Measurements from ENCODE around the gene ABI3BP. TPM values are rescaled to one million over a fixed set of nuclear protein-coding genes. Genes with fewer than 3 reads are reported as not detected.
A peak's percentile ranks its signal among the peaks of the same experiment; 100 is the strongest.

Gene ABI3BP
- total RNA-seq, 1 donor from 2014 or later, result 207 TPM

- ATAC-seq, result peak; percentile 80
- peak overlapping the region; percentile 58 for H3K27ac ChIP-seq
- intact Hi-C loops (cut with DNase I), result no loop called here
- no peaks in the 10 kb centered on the region for H3K9me3 ChIP-seq
- no peaks in the 10 kb centered on the region for H3K27me3 ChIP-seq
- no peak for TF ChIP-seq CTCF (IDR thresholded peaks at IDR 0.05)
- H3K4me1 ChIP-seq, result peaks cover 16% of the 10 kb centered on the region
- H3K36me3 ChIP-seq, result no peaks in the 10 kb centered on the region
- H3K4me3 ChIP-seq, result no peak overlapping the region
- peak; percentile 57 for DNase-seq
Observed at GRCh38 chr3:100982710-100983109, 10.5 kb downstream of the ABI3BP start.

GRCh38 chr3:100981164-100981911, 11.9 kb downstream of the ABI3BP start:
- H3K4me3 ChIP-seq, result no peak overlapping the region
- ATAC-seq (no peak), DNase-seq (no peak)
- intact Hi-C loops (cut with DNase I), result no loop called here
- TF ChIP-seq CTCF (IDR thresholded peaks at IDR 0.05), result no peak
- H3K9me3 ChIP-seq, result no peaks in the 10 kb centered on the region
- H3K27ac ChIP-seq, result no peak overlapping the region
- no peaks in the 10 kb centered on the region for H3K36me3 ChIP-seq
- no peaks in the 10 kb centered on the region for H3K27me3 ChIP-seq
- H3K4me1 ChIP-seq, result peaks cover 16% of the 10 kb centered on the region

GRCh38 chr3:100978011-100978659, 15.1 kb downstream of the ABI3BP start:
- no peaks in the 10 kb centered on the region for H3K9me3 ChIP-seq
- no peak overlapping the region for H3K27ac ChIP-seq
- intact Hi-C loops (cut with DNase I), result no loop called here
- TF ChIP-seq CTCF (IDR thresholded peaks at IDR 0.05), result no peak
- H3K27me3 ChIP-seq, result no peaks in the 10 kb centered on the region
- no peak overlapping the region for H3K4me3 ChIP-seq
- H3K36me3 ChIP-seq, result no peaks in the 10 kb centered on the region
- ATAC-seq (peak; percentile 52), DNase-seq (no peak)
- peaks cover 8% of the 10 kb centered on the region for H3K4me1 ChIP-seq

- no peaks in the 10 kb centered on the region for H3K27me3 ChIP-seq
- no peaks in the 10 kb centered on the region for H3K36me3 ChIP-seq
- peaks cover 10% of the 10 kb centered on the region for H3K4me1 ChIP-seq
- no peak for TF ChIP-seq CTCF (IDR thresholded peaks at IDR 0.05)
- intact Hi-C loops (cut with DNase I), result no loop called here
- no peak overlapping the region for H3K27ac ChIP-seq
- ATAC-seq, result no peak
- no peak overlapping the region for H3K4me3 ChIP-seq
- no peak for DNase-seq
- H3K9me3 ChIP-seq, result no peaks in the 10 kb centered on the region
Observed at GRCh38 chr3:100976611-100977010, 16.6 kb downstream of the ABI3BP start.

- ATAC-seq (no peak), DNase-seq (no peak)
- H3K4me3 ChIP-seq, result no peak overlapping the region
- H3K27ac ChIP-seq, result no peak overlapping the region
- H3K36me3 ChIP-seq, result no peaks in the 10 kb centered on the region
- peaks cover 10% of the 10 kb centered on the region for H3K4me1 ChIP-seq
- intact Hi-C loops (cut with DNase I), result no loop called here
- no peaks in the 10 kb centered on the region for H3K9me3 ChIP-seq
- TF ChIP-seq CTCF (IDR thresholded peaks at IDR 0.05), result no peak
- no peaks in the 10 kb centered on the region for H3K27me3 ChIP-seq
Observed at GRCh38 chr3:100975714-100976113, 17.5 kb downstream of the ABI3BP start.

Measured in upper lobe of right lung (tissue), 1 donor.